ENCODE data around the gene DDX39B. TPM values are rescaled to one million over a fixed set of nuclear protein-coding genes. Genes with fewer than 3 reads are reported as not detected.
"Not testable (repeated sequence)": the region's sequence is repeated elsewhere in the genome, so short reads cannot be mapped to it uniquely, and the experiment has no call there.

The DDX39B gene
- total and polyA plus RNA-seq, 9 donors, result 212 to 404 (median 339) TPM

- Histone ChIP-seq H3K4me1 (ENCODE audit: insufficient read depth) (no peaks in the 10 kb centered on the region), H3K4me3 (no peak overlapping the region), H3K36me3 (no peaks in the 10 kb centered on the region), H3K9me3 (no peaks in the 10 kb centered on the region), H3K27ac (no peak overlapping the region), H3K27me3 (no peaks in the 10 kb centered on the region)
- 82 to 88% (median 84%) methylated on average over 8 of the region's 8 CpGs for WGBS, 3 donors
- intact Hi-C loops (cut with DNase I), result no loop called here
- DNase-seq, result no peak
- TF ChIP-seq POLR2A (IDR thresholded peaks at IDR 0.05), result no peak
- no peak for TF ChIP-seq EP300 (IDR thresholded peaks at IDR 0.05)
- TF ChIP-seq, protein P1, sequence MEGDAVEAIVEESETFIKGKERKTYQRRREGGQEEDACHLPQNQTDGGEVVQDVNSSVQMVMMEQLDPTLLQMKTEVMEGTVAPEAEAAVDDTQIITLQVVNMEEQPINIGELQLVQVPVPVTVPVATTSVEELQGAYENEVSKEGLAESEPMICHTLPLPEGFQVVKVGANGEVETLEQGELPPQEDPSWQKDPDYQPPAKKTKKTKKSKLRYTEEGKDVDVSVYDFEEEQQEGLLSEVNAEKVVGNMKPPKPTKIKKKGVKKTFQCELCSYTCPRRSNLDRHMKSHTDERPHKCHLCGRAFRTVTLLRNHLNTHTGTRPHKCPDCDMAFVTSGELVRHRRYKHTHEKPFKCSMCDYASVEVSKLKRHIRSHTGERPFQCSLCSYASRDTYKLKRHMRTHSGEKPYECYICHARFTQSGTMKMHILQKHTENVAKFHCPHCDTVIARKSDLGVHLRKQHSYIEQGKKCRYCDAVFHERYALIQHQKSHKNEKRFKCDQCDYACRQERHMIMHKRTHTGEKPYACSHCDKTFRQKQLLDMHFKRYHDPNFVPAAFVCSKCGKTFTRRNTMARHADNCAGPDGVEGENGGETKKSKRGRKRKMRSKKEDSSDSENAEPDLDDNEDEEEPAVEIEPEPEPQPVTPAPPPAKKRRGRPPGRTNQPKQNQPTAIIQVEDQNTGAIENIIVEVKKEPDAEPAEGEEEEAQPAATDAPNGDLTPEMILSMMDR (IDR thresholded peaks at IDR 0.05), result no peak
These were observed 16.5 kb upstream of the DDX39B start for GRCh38 chr6:31558318-31558625.

DNA sequence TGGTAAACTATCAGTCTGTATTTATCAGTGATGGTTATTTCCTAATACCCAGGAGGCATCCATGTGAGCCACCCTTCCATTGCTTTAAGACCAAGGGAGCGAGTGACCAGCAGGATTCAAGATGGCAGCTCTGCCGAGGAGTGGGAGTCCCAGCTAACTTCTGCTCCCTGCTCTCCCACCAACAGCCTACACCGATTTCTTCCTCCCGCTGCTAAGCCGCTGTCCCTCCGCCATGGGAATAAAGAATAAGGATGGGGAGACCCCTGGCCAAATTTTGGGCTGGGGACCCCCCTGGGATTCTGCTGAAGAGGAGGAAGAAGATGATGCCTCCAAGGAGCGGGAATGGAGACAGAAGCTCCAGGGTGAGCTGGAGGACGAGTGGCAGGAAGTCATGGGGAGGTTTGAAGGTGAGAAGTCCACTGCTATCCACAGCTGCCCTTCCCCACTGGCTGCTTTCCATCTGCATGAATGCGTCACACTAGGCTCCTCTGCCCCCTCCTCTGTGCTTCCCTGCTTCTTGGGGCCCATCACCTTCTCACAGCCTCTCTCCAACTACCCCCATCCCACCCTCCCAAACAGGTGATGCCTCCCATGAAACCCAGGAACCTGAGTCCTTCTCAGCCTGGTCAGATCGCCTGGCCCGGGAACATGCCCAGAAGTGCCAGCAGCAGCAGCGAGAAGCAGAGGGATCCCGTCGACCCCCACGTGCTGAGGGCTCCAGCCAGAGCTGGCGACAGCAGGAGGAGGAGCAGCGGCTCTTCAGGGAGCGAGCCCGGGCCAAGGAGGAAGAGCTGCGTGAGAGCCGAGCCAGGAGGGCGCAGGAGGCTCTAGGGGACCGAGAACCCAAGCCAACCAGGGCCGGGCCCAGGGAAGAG is 15.9 kb upstream of the DDX39B start:
- Histone ChIP-seq H3K4me3 (no peak overlapping the region), H3K27ac (no peak overlapping the region), H3K9me3 (no peaks in the 10 kb centered on the region), H3K4me1 (ENCODE audit: insufficient read depth) (no peaks in the 10 kb centered on the region), H3K27me3 (no peaks in the 10 kb centered on the region), H3K36me3 (no peaks in the 10 kb centered on the region)
- intact Hi-C loops (cut with DNase I), result no loop called here
- WGBS, 3 donors, result 75 to 78% (median 76%) methylated on average over 24 of the region's 24 CpGs
- TF ChIP-seq, protein P1 (IDR thresholded peaks at IDR 0.05), result no peak
- no peak for TF ChIP-seq POLR2A (IDR thresholded peaks at IDR 0.05)
- no peak for TF ChIP-seq EP300 (IDR thresholded peaks at IDR 0.05)
- DNase-seq, result no peak

GRCh38 chr6:31556307-31556706 is 14.5 kb upstream of the DDX39B start:
- H3K36me3 ChIP-seq, result no peaks in the 10 kb centered on the region
- peak in 1 of 5 donors; percentile 7 for DNase-seq
- WGBS, 3 donors, result 76 to 78% (median 76%) methylated on average over 3 of the region's 3 CpGs

DNA sequence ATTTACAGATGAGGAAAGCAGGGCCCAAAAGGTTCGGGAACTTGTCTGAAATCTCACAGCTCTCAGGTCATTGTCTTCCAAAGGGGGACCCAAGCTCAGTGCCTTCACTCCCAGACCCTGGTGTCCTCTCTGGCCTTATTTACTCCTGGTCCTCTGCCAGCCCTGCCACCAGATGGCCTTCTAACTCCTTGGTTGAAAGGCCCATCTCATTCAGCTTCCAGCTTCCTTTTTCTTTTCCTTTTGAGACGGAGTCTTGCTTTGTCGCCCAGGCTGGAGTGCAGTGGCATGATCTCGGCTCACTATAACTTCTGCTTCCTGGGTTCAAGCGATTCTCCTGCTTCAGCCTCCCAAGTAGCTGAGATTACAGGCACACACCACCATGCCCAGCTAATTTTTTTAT is 9.6 kb upstream of the DDX39B start:
- peak in 1 of 5 donors; percentile 38 for DNase-seq
- intact Hi-C loops (cut with DNase I), result not testable (repeated sequence)

More at GRCh38 chr6:31556307-31556706, 14.5 kb upstream of the DDX39B start:
- H3K27me3 ChIP-seq, result no peaks in the 10 kb centered on the region
- H3K9me3 ChIP-seq, result no peaks in the 10 kb centered on the region
- H3K27ac ChIP-seq, result no peak overlapping the region
- TF ChIP-seq, protein P1 (IDR thresholded peaks at IDR 0.05), result no peak
- TF ChIP-seq POLR2A (IDR thresholded peaks at IDR 0.05), result no peak
- no peak overlapping the region for H3K4me3 ChIP-seq
- intact Hi-C loops (cut with DNase I), result no loop called here
- H3K4me1 ChIP-seq (ENCODE audit: insufficient read depth), result no peaks in the 10 kb centered on the region

DNA sequence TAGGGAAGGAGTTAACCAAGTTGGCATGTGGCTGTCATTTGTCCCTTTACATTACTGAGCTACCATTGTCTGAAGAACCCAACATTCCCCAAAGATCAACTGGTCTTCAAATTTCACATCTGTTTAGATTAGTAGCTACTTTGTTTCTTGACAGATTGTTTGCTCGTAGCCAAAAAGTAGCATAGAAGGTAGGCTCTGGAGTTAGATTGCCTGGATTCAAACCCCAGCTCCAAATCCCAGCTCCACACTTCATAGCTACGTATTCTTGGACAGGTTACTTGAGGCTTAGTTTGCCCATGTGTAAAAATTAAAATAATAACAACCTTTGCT is 6.7 kb upstream of the DDX39B start:
- no peaks in the 10 kb centered on the region for H3K9me3 ChIP-seq
- no peak overlapping the region for H3K4me3 ChIP-seq
- no peak for DNase-seq
- TF ChIP-seq EP300 (IDR thresholded peaks at IDR 0.05), result no peak
- TF ChIP-seq POLR2A (IDR thresholded peaks at IDR 0.05), result no peak
- TF ChIP-seq, protein P1 (IDR thresholded peaks at IDR 0.05), result no peak
- WGBS, 3 donors, result 91 to 95% (median 94%) methylated on average over 2 of the region's 2 CpGs
- intact Hi-C loops (cut with DNase I), result loop anchor here in 3 of 4 donors (5.0 to 10.0 kb wide), 5 partner anchors 34 to 286 kb away; partner anchors contain the start of genes AIF1 (in 1 of the 3) and LTB (in 1 of the 3)
- H3K36me3 ChIP-seq, result no peaks in the 10 kb centered on the region
- H3K4me1 ChIP-seq (ENCODE audit: insufficient read depth), result peaks cover 6% of the 10 kb centered on the region
- H3K27me3 ChIP-seq, result no peaks in the 10 kb centered on the region
- H3K27ac ChIP-seq, result peak overlapping the region; percentile 18 to 69

More for the DNA sequence above, 9.6 kb upstream of the DDX39B start:
- WGBS, 3 donors, result 67 to 73% (median 72%) methylated on average over 5 of the region's 5 CpGs
- not testable (repeated sequence) for H3K27me3 ChIP-seq; H3K4me1 ChIP-seq (ENCODE audit: insufficient read depth); H3K27ac ChIP-seq; H3K4me3 ChIP-seq; H3K9me3 ChIP-seq; H3K36me3 ChIP-seq
